ENCODE measurements around the gene GCNT1.

Gene GCNT1

GRCh38 chr9:76534026-76534425 is 75.0 kb downstream of the GCNT1 start:
- no peak for DNase-seq (ENCODE audit: low read depth in 2 of 2)

GRCh38 chr9:76537150-76537646 is 78.2 kb downstream of the GCNT1 start:
- DNase-seq (ENCODE audit: low read depth in 2 of 2): no peak

GRCh38 chr9:76539180-76539579 is 80.2 kb downstream of the GCNT1 start:
- no peak for DNase-seq (ENCODE audit: low read depth in 2 of 2)

GRCh38 chr9:76542360-76542759 is 83.4 kb downstream of the GCNT1 start:
- DNase-seq (ENCODE audit: low read depth in 2 of 2): no peak

GRCh38 chr9:76545191-76545590 is 86.2 kb downstream of the GCNT1 start:
- DNase-seq (ENCODE audit: low read depth in 2 of 2): no peak

- DNase-seq (ENCODE audit: low read depth in 2 of 2): no peak
Measured at GRCh38 chr9:76552181-76552580, 93.2 kb downstream of the GCNT1 start.

- DNase-seq (ENCODE audit: low read depth in 2 of 2): no peak
Measured at GRCh38 chr9:76552751-76553455, 93.9 kb downstream of the GCNT1 start.

GRCh38 chr9:76553680-76554079 is 94.7 kb downstream of the GCNT1 start:
- no peak for DNase-seq (ENCODE audit: low read depth in 2 of 2)
